OCI-LY1 (cell line): Measurements from ENCODE around the gene HOXC5.
A peak's percentile ranks its signal among the peaks of the same experiment; 100 is the strongest.

Experiments used
- H2AFZ ChIP-seq: fragments of 200-600 bp; sonication (generic), shearing (Covaris generic); 2 replicates; pipeline ENCODE4 v1.6.0; 2014; ENCODE audit warnings: antibody characterized with exemption, mild to moderate bottlenecking, low read length
- H3F3A ChIP-seq: fragments of 200-600 bp; sonication (generic), shearing (Covaris generic); 2 replicates; pipeline ENCODE4 v1.6.0; 2014; ENCODE audit warnings: mild to moderate bottlenecking, antibody characterized with exemption, low read length, moderate library complexity; ENCODE audit not compliant: insufficient read depth
- H3K27ac ChIP-seq: fragments of 200-600 bp; sonication (generic); 2 replicates; pipeline ENCODE4 v1.5.1; 2014; ENCODE audit warnings: low read length, mixed run types, mild to moderate bottlenecking, low read depth; ENCODE audit not compliant: poor library complexity, severe bottlenecking
- H3K27me3 ChIP-seq: fragments of 200-600 bp; sonication (generic); 2 replicates; pipeline ENCODE4 v1.6.0; 2014; ENCODE audit warnings: antibody characterized with exemption, mild to moderate bottlenecking, low read length, moderate library complexity; ENCODE audit not compliant: insufficient read depth
- H3K36me3 ChIP-seq: fragments of 200-600 bp; sonication (generic); 2 replicates; pipeline ENCODE4 v1.6.1; 2014; ENCODE audit warnings: mild to moderate bottlenecking, antibody characterized with exemption, low read length, moderate library complexity, mixed read lengths; ENCODE audit not compliant: insufficient read depth
- H3K4me1 ChIP-seq: fragments of 200-600 bp; sonication (generic); 2 replicates; pipeline ENCODE4 v1.5.1; 2014; ENCODE audit warnings: mild to moderate bottlenecking, low read length, moderate library complexity; ENCODE audit not compliant: insufficient read depth, severe bottlenecking
- H3K4me2 ChIP-seq: fragments of 200-600 bp; sonication (generic), shearing (Covaris generic); 2 replicates; pipeline ENCODE4 v1.6.1; 2014; ENCODE audit warnings: low read length
- H3K4me3 ChIP-seq: fragments of 200-600 bp; sonication (generic); 2 replicates; pipeline ENCODE4 v1.5.1; 2014; ENCODE audit warnings: low read length, low read depth, mild to moderate bottlenecking, mixed read lengths; ENCODE audit not compliant: poor library complexity, severe bottlenecking
- H3K79me2 ChIP-seq: fragments of 200-600 bp; shearing (Covaris generic); 2 replicates; pipeline ENCODE4 v1.6.1; 2016; ENCODE audit warnings: mixed run types, low read length, mixed read lengths; ENCODE audit not compliant: insufficient read depth
- H3K9ac ChIP-seq: fragments of 200-600 bp; sonication (generic), shearing (Covaris generic); 2 replicates; pipeline ENCODE4 v1.6.1; 2014; ENCODE audit warnings: mild to moderate bottlenecking, low read length, mixed read lengths
- H3K9me2 ChIP-seq: fragments of 200-600 bp; sonication (generic), shearing (Covaris generic); 2 replicates; pipeline ENCODE4 v1.6.1; 2014; ENCODE audit warnings: low read depth, mild to moderate bottlenecking, low read length, mixed read lengths
- H3K9me3 ChIP-seq: fragments of 200-600 bp; shearing (Covaris generic); 2 replicates; pipeline ENCODE4 v1.6.1; 2014; ENCODE audit warnings: low read length, mixed read lengths
- H4K20me1 ChIP-seq: fragments of 200-600 bp; sonication (generic), shearing (Covaris generic); 2 replicates; pipeline ENCODE4 v1.6.0; 2016; ENCODE audit warnings: mild to moderate bottlenecking, low read length; ENCODE audit not compliant: insufficient read depth
- CTCF ChIP-seq: fragments of 200-600 bp; sonication (generic), shearing (Covaris generic); IDR thresholded peaks from 2 replicates; pipeline ENCODE4 v1.5.1; 2017; ENCODE audit warnings: mild to moderate bottlenecking, antibody characterized with exemption, low read length, moderate library complexity, mixed read lengths
- EZH2 ChIP-seq: fragments of 200-600 bp; sonication (generic), shearing (Covaris generic); IDR thresholded peaks from 2 replicates; pipeline ENCODE4 v1.8.0; 2017; ENCODE audit warnings: borderline replicate concordance, mixed run types, mild to moderate bottlenecking, antibody characterized with exemption, low read length, moderate library complexity, mixed read lengths

HOXC5 gene

DNA sequence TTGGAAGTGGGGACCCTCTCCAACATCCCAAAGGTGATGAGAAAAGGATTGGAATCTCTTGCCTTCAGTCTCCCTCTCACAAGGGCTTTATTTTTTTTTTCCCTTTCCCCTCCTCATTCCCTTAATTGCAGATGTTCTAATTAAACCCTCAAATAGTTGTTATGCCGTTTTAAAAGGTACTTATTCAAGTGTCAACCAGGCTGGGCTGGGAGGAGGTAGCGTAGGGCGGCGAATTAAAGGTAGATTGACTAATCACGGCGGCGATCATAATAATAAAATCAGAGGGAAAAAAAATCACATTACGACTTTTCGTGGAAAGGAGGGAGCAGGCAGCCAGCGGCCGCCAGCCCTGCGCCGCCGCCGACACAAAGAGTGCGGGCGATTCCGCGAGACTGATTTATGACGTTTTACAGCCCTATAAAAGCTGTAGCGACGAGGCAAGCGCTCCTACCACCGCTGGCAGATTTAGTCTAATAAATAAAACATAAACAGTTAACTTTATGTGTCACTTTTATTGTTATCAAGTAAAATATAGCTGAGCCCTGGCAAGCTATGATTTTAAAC lies 19.1 kb downstream of the HOXC5 start:
- Histone ChIP-seq H2AFZ (no peak overlapping the region), H3K9me2 (no peaks in the 10 kb centered on the region), H3K9ac (no peak overlapping the region), H3K4me2 (peak overlapping the region; percentile 81; the same call in 1 of the 2 replicates), H4K20me1 (no peaks in the 10 kb centered on the region), H3K79me2 (no peaks in the 10 kb centered on the region), H3K9me3 (no peaks in the 10 kb centered on the region), H3K27ac (no peak overlapping the region), H3K4me3 (peak overlapping the region; percentile 77), H3K36me3 (no peaks in the 10 kb centered on the region), H3K27me3 (no peaks in the 10 kb centered on the region), H3F3A (no peaks in the 10 kb centered on the region), H3K4me1 (peaks cover 31% of the 10 kb centered on the region)
- no peak for TF ChIP-seq CTCF

GRCh38 chr12:54052438-54053002 lies 19.7 kb downstream of the HOXC5 start:
- H3K4me1 ChIP-seq, result peaks cover 31% of the 10 kb centered on the region
- H4K20me1 ChIP-seq, result no peaks in the 10 kb centered on the region
- H3K36me3 ChIP-seq, result no peaks in the 10 kb centered on the region
- no peaks in the 10 kb centered on the region for H3K9me3 ChIP-seq
- H3K4me3 ChIP-seq, result peak overlapping the region; percentile 77
- 0 out of 2 replicates have a peak overlapping the region, but pooled peaks have one; percentile 65 for H2AFZ ChIP-seq
- no peaks in the 10 kb centered on the region for H3K27me3 ChIP-seq
- H3K4me2 ChIP-seq, result peak overlapping the region; percentile 81
- no peaks in the 10 kb centered on the region for H3K79me2 ChIP-seq
- no peaks in the 10 kb centered on the region for H3F3A ChIP-seq
- no peak overlapping the region for H3K27ac ChIP-seq
- TF ChIP-seq EZH2 (no peak), CTCF (no peak)
- no peaks in the 10 kb centered on the region for H3K9me2 ChIP-seq
- peak overlapping the region; percentile 91 for H3K9ac ChIP-seq

DNA sequence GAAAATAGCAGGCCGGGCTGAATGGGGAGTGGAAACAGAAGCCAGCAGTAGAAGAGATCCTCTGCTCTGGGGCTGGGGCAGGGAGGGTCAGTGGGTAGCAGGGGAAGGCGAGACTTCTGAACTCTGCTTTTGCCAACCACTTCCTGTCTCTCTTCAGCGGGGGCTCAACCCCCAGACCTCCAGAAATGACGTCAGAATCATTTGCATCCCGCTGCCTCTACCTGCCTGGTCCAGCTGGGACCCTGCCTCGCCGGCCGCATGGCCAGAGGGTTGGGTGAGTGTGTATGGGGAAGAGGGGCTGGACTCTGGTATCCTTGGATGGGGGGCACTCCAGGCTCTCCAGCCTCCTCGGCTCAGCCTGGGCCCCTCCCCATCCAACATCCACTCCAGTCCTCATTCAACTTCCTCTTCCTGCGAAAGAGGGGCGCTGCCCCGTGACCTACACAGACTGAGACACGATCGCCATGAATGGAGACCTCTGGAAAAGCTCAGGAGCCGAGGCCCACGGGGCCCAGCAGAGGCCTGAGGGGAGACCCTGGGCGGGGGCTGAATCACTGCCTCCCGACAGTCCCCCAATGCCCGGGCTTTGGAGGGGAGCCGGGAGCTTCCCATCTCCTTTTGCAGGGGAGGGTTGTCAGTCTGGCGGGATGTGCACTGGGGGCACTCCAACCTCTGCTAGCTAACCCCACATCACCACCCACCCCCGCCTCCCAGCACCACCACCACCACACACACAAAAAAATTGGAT lies 20.3 kb downstream of the HOXC5 start:
- Histone ChIP-seq H3K27me3 (no peaks in the 10 kb centered on the region), H2AFZ (peak overlapping the region; percentile 65; the same call in 1 of the 2 replicates), H3K79me2 (no peaks in the 10 kb centered on the region), H3K4me1 (peaks cover 31% of the 10 kb centered on the region), H3K9me3 (no peaks in the 10 kb centered on the region), H3F3A (no peaks in the 10 kb centered on the region), H3K36me3 (no peaks in the 10 kb centered on the region), H3K27ac (peak overlapping the region; percentile 62), H3K4me3 (peak overlapping the region; percentile 77), H3K9ac (peak overlapping the region; percentile 91), H4K20me1 (no peaks in the 10 kb centered on the region), H3K9me2 (no peaks in the 10 kb centered on the region), H3K4me2 (peak overlapping the region; percentile 81)
- no peak for TF ChIP-seq CTCF
- no peak for TF ChIP-seq EZH2
